Cardiac fibroblast (primary cell): ENCODE measurements around the gene ITGB6.
"Not testable (repeated sequence)": the region's sequence is repeated elsewhere in the genome, so short reads cannot be mapped to it uniquely, and the experiment has no call there.

Source experiments
- DNase-seq, 2 donors: peaks; one replicate each; pipeline versions ENCODE4 v3.0.0 to v3.0.0-alpha.2; 2010; ENCODE audit warnings: low read depth in 2 of 2
- H3K4me3 ChIP-seq, 2 donors: replicated peaks in 1 of 2; 1 replicate in 1 of 2; 2 replicates in 1 of 2; pipeline ENCODE4 v1.5.1; 2011; ENCODE audit warnings: low read depth in 2 of 2, low read length in 2 of 2, mild to moderate bottlenecking in 2 of 2, moderate library complexity in 1 of 2
- TF ChIP-seq, protein P1 (sequence below): IDR thresholded peaks from one replicate; pipeline ENCODE4 v1.5.1; 2011; ENCODE audit warnings: low read depth, mild to moderate bottlenecking, low read length, inconsistent platforms

ITGB6 gene

DNA sequence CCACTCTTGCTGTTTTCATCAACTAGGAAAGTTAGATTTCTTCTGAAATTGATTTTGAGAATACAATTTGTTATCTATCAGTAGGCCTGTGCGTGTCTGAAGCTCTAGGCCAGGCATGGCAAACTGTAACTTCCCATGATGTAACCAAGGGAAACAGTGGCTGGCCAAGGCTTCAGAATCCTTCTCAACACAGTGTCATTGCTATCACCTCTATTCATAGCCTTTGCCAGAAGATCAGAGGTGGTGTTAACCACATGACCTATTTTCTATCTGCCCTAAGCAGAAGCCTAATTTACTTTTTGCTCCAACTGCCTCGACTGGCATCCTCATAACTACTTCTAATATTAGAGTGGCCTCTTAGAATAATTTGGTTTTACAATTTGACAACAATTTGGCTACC is 2.5 kb downstream of the ITGB6 start:
- DNase-seq, result no peak
- TF ChIP-seq, protein P1, sequence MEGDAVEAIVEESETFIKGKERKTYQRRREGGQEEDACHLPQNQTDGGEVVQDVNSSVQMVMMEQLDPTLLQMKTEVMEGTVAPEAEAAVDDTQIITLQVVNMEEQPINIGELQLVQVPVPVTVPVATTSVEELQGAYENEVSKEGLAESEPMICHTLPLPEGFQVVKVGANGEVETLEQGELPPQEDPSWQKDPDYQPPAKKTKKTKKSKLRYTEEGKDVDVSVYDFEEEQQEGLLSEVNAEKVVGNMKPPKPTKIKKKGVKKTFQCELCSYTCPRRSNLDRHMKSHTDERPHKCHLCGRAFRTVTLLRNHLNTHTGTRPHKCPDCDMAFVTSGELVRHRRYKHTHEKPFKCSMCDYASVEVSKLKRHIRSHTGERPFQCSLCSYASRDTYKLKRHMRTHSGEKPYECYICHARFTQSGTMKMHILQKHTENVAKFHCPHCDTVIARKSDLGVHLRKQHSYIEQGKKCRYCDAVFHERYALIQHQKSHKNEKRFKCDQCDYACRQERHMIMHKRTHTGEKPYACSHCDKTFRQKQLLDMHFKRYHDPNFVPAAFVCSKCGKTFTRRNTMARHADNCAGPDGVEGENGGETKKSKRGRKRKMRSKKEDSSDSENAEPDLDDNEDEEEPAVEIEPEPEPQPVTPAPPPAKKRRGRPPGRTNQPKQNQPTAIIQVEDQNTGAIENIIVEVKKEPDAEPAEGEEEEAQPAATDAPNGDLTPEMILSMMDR, result no peak
- no peak overlapping the region for H3K4me3 ChIP-seq

DNA sequence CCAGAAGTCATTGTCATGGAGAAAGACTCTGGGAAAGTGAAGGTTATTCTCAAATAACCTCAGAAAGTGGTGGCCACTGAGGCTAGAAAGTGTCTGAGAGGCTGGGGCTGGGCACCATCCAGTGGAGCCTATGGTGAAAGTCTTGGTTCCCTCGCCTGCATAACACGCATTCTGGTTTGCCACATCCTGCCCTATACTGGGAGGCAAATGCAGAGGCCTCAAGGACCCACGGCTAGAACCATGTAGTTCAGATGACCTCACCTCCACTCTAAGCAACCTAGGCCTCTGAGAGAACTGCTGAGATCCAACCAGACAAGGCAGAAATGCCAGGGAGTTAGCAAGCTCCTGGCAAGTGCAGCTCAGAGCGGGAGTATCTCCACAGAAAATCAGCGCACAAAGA is 5.1 kb downstream of the ITGB6 start:
- TF ChIP-seq, protein P1, result no peak
- DNase-seq, result no peak
- no peak overlapping the region for H3K4me3 ChIP-seq

DNA sequence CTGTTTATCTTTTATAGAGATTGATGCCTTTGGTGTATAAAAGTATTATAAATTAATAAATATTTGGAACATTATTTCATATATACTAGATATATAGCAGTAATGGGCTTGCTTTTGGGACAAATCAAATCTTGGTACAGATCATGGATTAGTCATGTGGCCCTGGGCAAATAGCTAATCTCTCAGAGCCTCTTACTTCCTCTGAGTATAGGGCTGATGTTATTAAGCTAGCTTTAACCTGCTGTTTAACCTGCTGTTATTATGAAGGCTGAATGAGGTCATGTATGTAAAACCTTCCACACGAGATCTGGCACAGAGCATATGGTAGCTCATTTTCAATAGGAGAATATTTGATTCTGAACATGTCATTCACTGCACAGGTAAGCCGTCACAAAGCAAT is 5.7 kb downstream of the ITGB6 start:
- TF ChIP-seq, protein P1, result no peak
- no peak overlapping the region for H3K4me3 ChIP-seq
- no peak for DNase-seq

DNA sequence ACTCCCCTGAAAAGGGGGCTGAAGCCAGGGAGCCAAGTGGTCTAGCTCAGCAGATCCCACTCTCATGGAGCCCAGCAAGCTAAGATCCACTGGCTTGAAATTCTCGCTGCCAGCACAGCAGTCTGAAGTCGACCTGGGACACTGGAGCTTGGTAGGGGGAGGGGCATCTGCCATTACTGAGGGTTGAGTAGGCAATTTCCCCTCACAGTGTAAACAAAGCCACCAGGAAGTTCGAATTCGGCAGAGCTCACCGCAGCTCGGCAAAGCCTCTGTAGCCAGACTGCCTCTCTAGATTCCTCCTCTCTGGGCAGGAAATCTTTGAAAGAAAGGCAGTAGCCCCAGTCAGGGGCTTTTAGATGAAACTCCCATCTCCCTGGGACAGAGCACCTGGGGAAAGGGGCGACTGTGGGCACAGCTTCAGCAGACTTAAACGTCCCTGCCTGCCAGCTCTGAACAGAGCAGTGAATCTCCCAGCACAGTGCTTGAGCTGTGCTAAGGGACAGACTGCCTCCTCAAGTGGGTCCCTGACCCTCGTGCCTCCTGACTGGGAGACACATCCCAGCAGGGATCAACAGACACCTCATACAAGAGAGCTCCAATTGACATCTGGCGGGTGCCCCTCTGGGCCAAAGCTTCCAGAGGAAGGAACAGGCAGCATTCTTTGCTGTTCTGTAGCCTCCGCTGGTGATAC is 18.8 kb downstream of the ITGB6 start:
- peak; percentile 35 to 61 for DNase-seq
- not testable (repeated sequence) for H3K4me3 ChIP-seq

DNA sequence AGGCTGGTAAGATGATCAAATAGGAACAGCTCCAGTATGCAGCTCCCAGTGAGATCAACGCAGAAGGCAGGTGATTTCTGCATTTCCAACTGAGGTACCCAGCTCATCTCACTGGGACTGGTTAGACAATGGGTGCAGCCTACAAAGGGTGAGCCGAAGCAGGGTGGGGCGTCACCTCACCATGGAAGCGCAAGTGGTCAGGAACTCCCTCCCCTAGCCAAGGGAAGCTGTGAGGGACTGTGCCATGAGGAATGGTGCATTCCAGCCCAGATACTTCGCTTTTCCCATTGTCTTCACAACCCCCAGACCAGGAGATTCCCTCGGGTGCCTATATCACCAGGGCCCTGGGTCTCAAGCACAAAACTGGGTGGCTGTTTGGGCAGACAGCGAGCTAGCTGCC is 19.4 kb downstream of the ITGB6 start:
- not testable (repeated sequence) for H3K4me3 ChIP-seq, DNase-seq

DNA sequence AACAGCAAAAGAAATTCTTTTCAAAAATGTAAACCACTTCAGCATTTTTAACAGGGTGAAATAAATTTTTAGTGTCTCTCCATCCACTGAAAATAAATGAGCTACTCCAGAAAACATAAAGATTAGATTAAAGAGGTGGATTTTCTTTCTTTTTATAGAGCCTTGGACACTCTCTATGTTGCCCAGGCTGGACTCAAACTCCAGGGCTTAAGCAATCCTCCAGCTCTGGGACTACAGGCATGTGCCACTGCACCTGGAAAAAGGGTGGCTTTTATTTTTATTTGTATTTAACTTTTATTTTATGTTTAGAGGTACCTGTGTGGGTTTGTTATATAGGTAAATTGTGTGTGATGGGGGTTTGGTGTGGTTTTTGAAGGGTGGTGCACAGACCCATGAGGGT is 19.9 kb downstream of the ITGB6 start:
- DNase-seq, result no peak
- TF ChIP-seq, protein P1, result no peak
- H3K4me3 ChIP-seq, result no peak overlapping the region

DNA sequence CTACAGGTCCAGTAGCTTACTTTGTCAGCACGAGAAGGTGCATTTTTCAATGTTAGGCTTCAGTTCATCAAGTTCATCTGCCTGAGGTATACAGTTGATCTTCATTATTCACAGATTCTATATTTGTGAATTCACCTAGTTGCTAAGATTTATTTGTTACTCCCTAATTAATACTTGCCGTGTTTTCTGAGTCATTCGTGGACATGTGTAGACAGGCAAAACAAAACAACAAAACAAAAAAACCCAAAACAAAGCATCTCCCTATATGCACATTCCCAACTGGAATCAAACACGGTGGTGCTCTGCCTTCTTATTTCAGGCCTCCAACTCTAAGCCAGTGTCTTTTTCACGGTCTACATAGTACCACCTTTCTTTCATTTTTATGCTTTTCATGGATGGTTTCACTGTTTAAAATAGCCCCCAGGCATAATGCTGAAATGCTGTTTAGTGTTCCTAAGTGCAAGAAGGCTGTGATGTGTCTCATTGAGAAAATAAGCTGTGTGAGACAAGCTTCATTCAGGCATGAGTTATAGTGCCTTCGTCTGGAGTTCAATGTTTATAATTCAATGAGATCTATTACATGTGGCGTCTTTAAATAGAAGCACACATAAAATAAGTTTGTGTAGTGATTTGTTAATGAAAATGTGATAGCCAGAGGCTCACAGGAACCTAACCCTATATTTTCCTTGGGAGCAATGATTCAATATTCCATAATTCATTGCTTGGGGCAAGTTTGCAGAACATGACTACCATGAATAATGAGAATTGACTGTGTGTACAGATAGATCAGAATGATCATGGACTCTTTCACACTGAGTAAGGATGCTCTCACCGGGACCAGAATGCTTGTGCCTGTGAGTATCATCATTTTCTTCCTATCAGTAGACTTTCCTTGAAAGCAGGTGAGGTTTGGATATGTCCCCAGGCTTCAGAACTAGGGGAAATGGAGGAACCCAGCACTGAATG is 24.6 kb downstream of the ITGB6 start:
- H3K4me3 ChIP-seq, result no peak overlapping the region
- no peak for DNase-seq
- TF ChIP-seq, protein P1, result no peak
